GM23338 (cell line): Measurements from ENCODE around the gene IGFBP5.

Source experiments
- CREB1 ChIP-seq: fragments of 250-450 bp; sonication (Bioruptor Pico); IDR thresholded peaks from 2 replicates; pipeline ENCODE4 v1.5.0; 2020; ENCODE audit warnings: low read depth, mild to moderate bottlenecking, moderate library complexity
- EZH2 ChIP-seq: fragments of 200-600 bp; sonication (generic); IDR thresholded peaks from one replicate; pipeline ENCODE4 v1.8.0; 2017; ENCODE audit warnings: antibody characterized with exemption, mild to moderate bottlenecking, low read depth; ENCODE audit not compliant: unreplicated experiment
- EZH2phosphoT487 ChIP-seq: fragments of 200-600 bp; sonication (generic); IDR thresholded peaks from one replicate; pipeline ENCODE4 v1.8.1; 2018; ENCODE audit warnings: antibody characterized with exemption; ENCODE audit not compliant: unreplicated experiment
- JUNB ChIP-seq: IDR thresholded peaks from one replicate; pipeline ENCODE4 v1.6.1; 2016; ENCODE audit warnings: antibody characterized with exemption; ENCODE audit not compliant: unreplicated experiment
- NANOG ChIP-seq: IDR thresholded peaks from 2 replicates; pipeline ENCODE4 v1.6.1; 2016; ENCODE audit warnings: antibody characterized with exemption, borderline replicate concordance
- POLR2AphosphoS5 ChIP-seq: IDR thresholded peaks from 2 replicates; pipeline ENCODE4 v1.6.1; 2016; ENCODE audit warnings: antibody characterized with exemption, low read depth
- REST ChIP-seq: IDR thresholded peaks from one replicate; pipeline ENCODE4 v1.6.1; 2018; ENCODE audit warnings: antibody characterized with exemption; ENCODE audit not compliant: unreplicated experiment
- ZNF114 ChIP-seq: fragments of 250-450 bp; sonication (Bioruptor Pico); IDR thresholded peaks from 2 replicates; pipeline ENCODE4 v1.5.0; 2020; ENCODE audit warnings: mild to moderate bottlenecking, moderate library complexity
- ZNF331 ChIP-seq: fragments of 250-450 bp; sonication (Bioruptor Pico); IDR thresholded peaks from 2 replicates; pipeline ENCODE4 v1.5.0; 2020; ENCODE audit warnings: low read depth, mild to moderate bottlenecking, moderate library complexity
- TF ChIP-seq, protein P1 (sequence below), 2 experiments: fragments of 200-600 bp in 1 of 2; sonication (generic) in 1 of 2; conservative IDR thresholded peaks; 2 replicates each; pipeline versions ENCODE4 v1.5.1 to v1.6.1; 2016 to 2017; ENCODE audit warnings: antibody characterized with exemption in 2 of 2, low read depth in 2 of 2, mild to moderate bottlenecking in 2 of 2, moderate library complexity in 1 of 2
- TF ChIP-seq, protein P2 (sequence below): IDR thresholded peaks from 2 replicates; pipeline ENCODE4 v1.6.1; 2016; ENCODE audit warnings: antibody characterized with exemption

DNA sequence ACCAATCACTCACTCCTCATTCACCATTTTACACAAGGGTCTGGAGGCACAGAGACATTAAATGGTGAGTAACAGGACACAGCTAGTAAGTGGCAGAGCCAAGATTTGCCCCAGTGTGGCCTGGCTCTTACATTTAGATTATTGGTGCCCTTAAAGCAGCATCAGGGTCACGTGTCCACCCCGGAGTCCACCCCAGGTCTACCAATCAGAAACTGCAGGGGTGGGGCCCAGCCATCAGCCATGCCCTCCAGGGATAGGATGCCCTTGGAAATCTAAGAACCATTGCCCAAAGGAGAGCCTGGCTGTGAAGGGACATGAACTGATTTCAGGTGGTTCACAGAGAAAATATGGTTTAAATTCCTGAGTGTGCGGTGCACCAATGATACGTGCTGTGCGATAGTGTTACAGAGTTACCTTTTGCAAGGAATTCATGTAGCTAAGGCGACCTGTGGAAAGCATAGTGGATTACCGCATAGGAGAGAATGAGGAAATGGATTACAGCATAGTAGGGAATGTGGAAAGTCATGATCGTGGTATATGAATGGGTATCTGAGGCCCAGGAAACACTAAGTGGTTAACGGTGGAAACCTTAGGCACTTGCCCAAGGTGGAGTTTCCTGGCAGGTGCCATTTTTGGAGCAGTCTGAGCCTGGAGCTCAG lies 17.8 kb downstream of the IGFBP5 start:
- TF ChIP-seq, protein P1, sequence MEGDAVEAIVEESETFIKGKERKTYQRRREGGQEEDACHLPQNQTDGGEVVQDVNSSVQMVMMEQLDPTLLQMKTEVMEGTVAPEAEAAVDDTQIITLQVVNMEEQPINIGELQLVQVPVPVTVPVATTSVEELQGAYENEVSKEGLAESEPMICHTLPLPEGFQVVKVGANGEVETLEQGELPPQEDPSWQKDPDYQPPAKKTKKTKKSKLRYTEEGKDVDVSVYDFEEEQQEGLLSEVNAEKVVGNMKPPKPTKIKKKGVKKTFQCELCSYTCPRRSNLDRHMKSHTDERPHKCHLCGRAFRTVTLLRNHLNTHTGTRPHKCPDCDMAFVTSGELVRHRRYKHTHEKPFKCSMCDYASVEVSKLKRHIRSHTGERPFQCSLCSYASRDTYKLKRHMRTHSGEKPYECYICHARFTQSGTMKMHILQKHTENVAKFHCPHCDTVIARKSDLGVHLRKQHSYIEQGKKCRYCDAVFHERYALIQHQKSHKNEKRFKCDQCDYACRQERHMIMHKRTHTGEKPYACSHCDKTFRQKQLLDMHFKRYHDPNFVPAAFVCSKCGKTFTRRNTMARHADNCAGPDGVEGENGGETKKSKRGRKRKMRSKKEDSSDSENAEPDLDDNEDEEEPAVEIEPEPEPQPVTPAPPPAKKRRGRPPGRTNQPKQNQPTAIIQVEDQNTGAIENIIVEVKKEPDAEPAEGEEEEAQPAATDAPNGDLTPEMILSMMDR (conservative IDR thresholded peaks at IDR 0.05; ENCODE audit: low read depth in 2 of 2): no peak
- TF ChIP-seq REST: no peak
- no peak for TF ChIP-seq POLR2AphosphoS5
- TF ChIP-seq EZH2: no peak
- TF ChIP-seq CREB1 (CRISPR knock-in tag): no peak
- TF ChIP-seq, protein P2, sequence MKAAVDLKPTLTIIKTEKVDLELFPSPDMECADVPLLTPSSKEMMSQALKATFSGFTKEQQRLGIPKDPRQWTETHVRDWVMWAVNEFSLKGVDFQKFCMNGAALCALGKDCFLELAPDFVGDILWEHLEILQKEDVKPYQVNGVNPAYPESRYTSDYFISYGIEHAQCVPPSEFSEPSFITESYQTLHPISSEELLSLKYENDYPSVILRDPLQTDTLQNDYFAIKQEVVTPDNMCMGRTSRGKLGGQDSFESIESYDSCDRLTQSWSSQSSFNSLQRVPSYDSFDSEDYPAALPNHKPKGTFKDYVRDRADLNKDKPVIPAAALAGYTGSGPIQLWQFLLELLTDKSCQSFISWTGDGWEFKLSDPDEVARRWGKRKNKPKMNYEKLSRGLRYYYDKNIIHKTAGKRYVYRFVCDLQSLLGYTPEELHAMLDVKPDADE: no peak
- no peak for TF ChIP-seq ZNF114 (CRISPR knock-in tag)
- TF ChIP-seq EZH2phosphoT487: no peak
- TF ChIP-seq JUNB: no peak
- no peak for TF ChIP-seq NANOG
- no peak for TF ChIP-seq ZNF331
